BLaER1 treated with 17β-estradiol and CSF1 and Interleukin-3, amounts not matched to agents 10 nM and 100 nM (cell line): Measurements from ENCODE around the gene TMEM204.

ENCODE experiments used
- H3K27ac ChIP-seq, 11 experiments: shearing (Covaris generic); formaldehyde crosslinking; 2 replicates each; pipeline ENCODE4 v1.8.1; 2022
- H3K27me3 ChIP-seq, 11 experiments: shearing (Covaris generic); formaldehyde crosslinking; 2 replicates each; pipeline ENCODE4 v1.8.1; 2022
- H3K36me3 ChIP-seq, 11 experiments: shearing (Covaris generic); formaldehyde crosslinking; 2 replicates each; pipeline ENCODE4 v1.8.1; 2022
- H3K4me1 ChIP-seq, 10 experiments: shearing (Covaris generic); formaldehyde crosslinking; 2 replicates each; pipeline ENCODE4 v1.8.1; 2022
- H3K4me2 ChIP-seq, 11 experiments: shearing (Covaris generic); formaldehyde crosslinking; 2 replicates each; pipeline ENCODE4 v1.8.1; 2022
- H3K4me3 ChIP-seq, 10 experiments: shearing (Covaris generic); formaldehyde crosslinking; 2 replicates each; pipeline ENCODE4 v1.8.1; 2022
- H3K9ac ChIP-seq, 11 experiments: shearing (Covaris generic); formaldehyde crosslinking; 2 replicates each; pipeline ENCODE4 v1.8.1; 2022
- H3K9me3 ChIP-seq, 11 experiments: shearing (Covaris generic); formaldehyde crosslinking; replicated peaks in 1 of 11; 2 replicates each; pipeline ENCODE4 v1.8.1; 2022
- H4K20me1 ChIP-seq, 11 experiments: shearing (Covaris generic); formaldehyde crosslinking; 2 replicates each; pipeline ENCODE4 v1.8.1; 2022
- Cebpa-rat ChIP-seq, 11 experiments: shearing (Covaris generic); IDR thresholded peaks; 2 replicates each; pipeline ENCODE4 v1.8.1; 2022

The TMEM204 gene

DNA sequence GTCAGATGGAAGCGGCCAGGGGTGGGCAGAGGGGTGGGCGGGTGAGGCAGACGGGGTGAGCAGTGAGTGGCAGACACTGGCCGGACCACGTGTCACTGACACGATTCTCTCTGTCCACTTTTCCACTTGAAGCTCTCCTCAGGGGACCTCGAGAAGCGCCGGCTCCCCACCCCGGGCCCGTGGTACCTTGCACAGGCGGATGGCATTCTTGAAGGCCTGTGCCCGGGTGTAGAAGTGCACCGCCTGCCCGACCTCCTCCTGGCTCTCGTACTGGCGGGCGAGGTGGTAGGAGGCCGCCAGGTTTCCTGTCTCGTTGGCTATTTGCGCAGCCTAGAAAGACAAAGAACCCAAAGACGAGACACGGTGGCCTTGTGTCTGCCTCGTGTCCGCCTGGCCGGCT is 9.1 kb upstream of the TMEM204 start:
- peaks cover 12 to 35% (median 29%) of the 10 kb centered on the region in 10 experiments for H3K4me1 ChIP-seq
- peaks cover 0 to 19% (median 0%) of the 10 kb centered on the region in 11 experiments; a peak in 7 of 22 replicates for H3K36me3 ChIP-seq
- peaks cover 0 to 30% (median 9%) of the 10 kb centered on the region in 11 experiments; a peak in 9 of 22 replicates for H4K20me1 ChIP-seq
- no peak overlapping the region for H3K27ac ChIP-seq
- H3K9ac ChIP-seq = no peak overlapping the region
- H3K4me2 ChIP-seq = no peak overlapping the region
- TF ChIP-seq Cebpa-rat (IDR thresholded peaks at IDR 0.05) = no peak
- peaks cover 0 to 17% (median 0%) of the 10 kb centered on the region in 11 experiments; a peak in 8 of 22 replicates for H3K27me3 ChIP-seq
- no peaks in the 10 kb centered on the region for H3K9me3 ChIP-seq
- no peak overlapping the region for H3K4me3 ChIP-seq

DNA sequence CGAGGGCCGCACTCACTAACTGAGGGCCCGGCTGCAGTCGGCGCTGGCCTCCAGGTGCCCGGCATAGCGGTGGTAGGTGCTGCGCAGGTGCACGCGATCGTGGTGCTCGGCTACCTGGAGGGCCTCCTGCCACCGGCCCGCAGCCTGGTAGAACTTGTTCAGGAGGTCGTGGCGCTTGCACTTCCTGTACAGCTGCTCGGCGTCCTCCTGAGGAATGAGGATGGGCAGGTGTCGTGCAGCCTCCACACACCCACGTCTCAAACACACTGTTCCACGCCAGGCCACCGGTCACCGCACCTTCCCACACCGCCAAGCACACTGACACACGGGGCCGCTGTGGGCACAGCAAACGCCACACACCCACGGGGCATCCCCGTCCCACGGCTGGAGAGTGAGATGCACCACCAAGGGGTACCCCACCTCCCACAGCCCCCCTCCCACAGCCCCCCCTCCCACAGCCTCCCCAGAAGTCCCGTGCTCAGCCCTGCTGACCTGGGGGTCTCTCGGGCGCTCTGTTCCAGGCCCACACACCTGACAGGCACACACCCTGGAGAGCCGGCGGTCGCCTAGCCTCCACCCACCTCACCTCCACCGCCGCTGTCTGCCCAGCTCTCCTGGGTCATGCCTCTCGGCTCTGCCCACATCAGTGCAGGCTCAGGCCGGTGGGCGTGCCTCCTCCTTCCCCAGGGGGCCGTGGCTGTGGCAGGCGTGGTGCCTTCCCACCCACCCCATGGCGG is 7.4 kb upstream of the TMEM204 start:
- peaks cover 8 to 28% (median 11%) of the 10 kb centered on the region in 11 experiments for H3K27me3 ChIP-seq
- H3K4me2 ChIP-seq = peak overlapping the region; percentile 66 to 96 (median 83); a peak in 21 of 22 replicates
- peak overlapping the region in 4 of 11 experiments; percentile 22 to 52 (median 28); a peak in 6 of 22 replicates for H3K9ac ChIP-seq
- peaks cover 12 to 50% (median 35%) of the 10 kb centered on the region in 10 experiments for H3K4me1 ChIP-seq
- no peaks in the 10 kb centered on the region for H3K9me3 ChIP-seq
- H3K36me3 ChIP-seq = peaks cover 0 to 10% (median 0%) of the 10 kb centered on the region in 11 experiments; a peak in 3 of 22 replicates
- no peak overlapping the region for H3K27ac ChIP-seq
- no peak overlapping the region for H3K4me3 ChIP-seq
- H4K20me1 ChIP-seq = peaks cover 0 to 47% (median 18%) of the 10 kb centered on the region in 11 experiments; a peak in 15 of 22 replicates
- no peak for TF ChIP-seq Cebpa-rat (IDR thresholded peaks at IDR 0.05)

DNA sequence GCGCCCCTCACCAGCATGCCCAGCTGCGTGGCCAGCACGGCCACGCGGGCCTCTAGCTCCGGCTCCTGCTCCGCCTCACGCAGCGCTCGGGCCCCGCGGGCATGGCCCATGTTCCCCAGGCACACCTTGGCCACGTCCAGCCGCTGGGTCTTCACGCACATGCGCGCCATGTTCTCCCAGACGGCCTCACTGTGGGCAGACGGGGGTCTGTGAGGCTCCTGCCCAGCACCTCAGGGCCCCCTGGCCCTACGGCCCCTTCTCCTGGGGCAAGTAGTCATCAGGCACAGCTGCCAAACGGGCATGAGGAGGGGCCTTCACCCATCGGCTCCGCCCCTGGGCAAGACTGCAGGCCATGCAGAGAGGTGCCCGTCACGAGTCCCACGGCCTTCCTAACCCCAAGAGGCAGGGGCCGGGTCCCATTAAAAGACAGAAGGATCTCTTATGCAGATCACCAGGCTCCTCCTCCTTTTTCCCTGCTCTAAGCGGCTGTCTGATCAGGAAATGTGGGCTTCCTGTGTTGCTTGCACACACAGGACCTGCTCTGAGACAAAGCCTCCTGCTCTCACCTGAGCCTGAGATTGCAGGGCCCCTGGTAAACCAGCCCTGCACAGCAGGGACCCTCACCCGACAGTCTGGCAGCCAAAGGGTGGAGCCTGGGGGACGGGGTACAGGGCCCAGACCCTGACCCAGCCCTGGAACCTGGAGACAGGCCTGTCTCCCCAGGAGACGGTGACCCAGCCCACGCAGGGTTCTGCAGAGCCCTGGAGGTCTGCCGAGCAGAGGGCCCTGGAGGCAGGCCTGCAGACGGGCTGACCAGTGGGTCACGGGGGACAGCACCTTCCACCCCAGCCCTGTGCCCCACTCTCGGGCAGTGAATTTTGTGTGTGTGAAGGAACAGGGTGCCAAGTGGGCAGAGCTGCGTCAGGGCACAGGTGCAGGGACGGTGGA is 6.6 kb upstream of the TMEM204 start:
- Histone ChIP-seq H3K36me3 (peaks cover 0 to 10% (median 0%) of the 10 kb centered on the region in 11 experiments; a peak in 3 of 22 replicates), H3K27ac (peak overlapping the region in 2 of 11 experiments; percentile 1 to 29; a peak in 2 of 22 replicates), H4K20me1 (peaks cover 0 to 55% (median 26%) of the 10 kb centered on the region in 11 experiments; a peak in 20 of 22 replicates), H3K4me2 (peak overlapping the region; percentile 66 to 96 (median 83)), H3K27me3 (peaks cover 17 to 36% (median 20%) of the 10 kb centered on the region in 11 experiments), H3K4me1 (peaks cover 17 to 58% (median 43%) of the 10 kb centered on the region in 10 experiments), H3K9me3 (no peaks in the 10 kb centered on the region), H3K9ac (peak overlapping the region in 5 of 11 experiments; percentile 21 to 52 (median 23); a peak in 6 of 22 replicates), H3K4me3 (no peak overlapping the region)
- TF ChIP-seq Cebpa-rat (IDR thresholded peaks at IDR 0.05) = no peak

DNA sequence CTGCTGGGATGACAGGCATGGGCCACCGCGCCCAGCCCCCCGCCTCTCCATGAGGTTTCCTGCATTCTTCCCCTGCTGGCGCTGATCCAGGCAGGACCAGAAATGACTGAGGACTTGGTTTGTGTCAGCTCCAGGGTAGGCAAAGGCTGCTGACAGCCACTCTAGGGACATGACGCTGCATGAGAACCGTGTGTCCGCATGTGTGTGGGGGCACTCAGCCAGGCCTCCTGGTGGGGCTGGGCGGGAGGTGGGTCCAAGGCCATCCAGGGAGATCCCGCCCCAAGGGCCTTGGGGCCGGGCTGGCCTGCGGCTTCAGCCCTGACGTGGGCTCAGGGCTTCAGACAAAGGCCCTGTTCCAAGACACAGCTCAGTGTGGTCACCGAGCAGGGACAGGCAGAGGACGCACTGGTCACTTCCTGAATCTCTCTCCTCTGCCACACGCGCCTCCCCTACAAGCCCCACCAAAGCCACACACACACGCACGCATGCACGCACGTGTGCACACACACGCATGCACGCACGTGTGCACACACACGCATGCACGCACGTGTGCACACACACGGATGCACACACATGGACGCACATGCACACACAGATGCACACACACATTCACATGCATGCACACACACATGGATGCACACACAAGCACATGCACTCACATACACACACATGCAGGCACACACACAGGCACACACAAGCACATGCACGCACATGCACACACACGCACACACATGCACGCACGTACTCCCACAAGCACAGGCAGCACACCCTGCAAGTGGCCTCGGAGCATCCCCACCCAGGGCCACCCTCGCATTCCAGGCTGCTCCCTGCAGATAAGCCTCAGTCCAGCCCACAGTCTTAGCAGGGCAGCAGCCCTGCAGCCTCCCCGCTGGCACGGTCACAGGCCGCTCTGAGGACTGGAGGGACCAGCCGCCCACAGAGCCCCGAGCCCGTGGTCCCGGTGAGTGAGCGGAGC is 5.3 kb upstream of the TMEM204 start:
- H3K27me3 ChIP-seq = peaks cover 29 to 48% (median 32%) of the 10 kb centered on the region in 11 experiments
- peaks cover 0 to 6% (median 0%) of the 10 kb centered on the region in 11 experiments; a peak in 3 of 22 replicates for H3K36me3 ChIP-seq
- H3K9ac ChIP-seq = no peak overlapping the region
- H3K4me3 ChIP-seq = no peak overlapping the region
- H3K4me2 ChIP-seq = peak overlapping the region in 9 of 11 experiments; percentile 79 to 96 (median 85); a peak in 18 of 22 replicates
- H3K9me3 ChIP-seq = no peaks in the 10 kb centered on the region
- peaks cover 0 to 67% (median 39%) of the 10 kb centered on the region in 11 experiments; a peak in 20 of 22 replicates for H4K20me1 ChIP-seq
- H3K4me1 ChIP-seq = peaks cover 29 to 70% (median 56%) of the 10 kb centered on the region in 10 experiments
- no peak for TF ChIP-seq Cebpa-rat (IDR thresholded peaks at IDR 0.05)
- H3K27ac ChIP-seq = no peak overlapping the region

DNA sequence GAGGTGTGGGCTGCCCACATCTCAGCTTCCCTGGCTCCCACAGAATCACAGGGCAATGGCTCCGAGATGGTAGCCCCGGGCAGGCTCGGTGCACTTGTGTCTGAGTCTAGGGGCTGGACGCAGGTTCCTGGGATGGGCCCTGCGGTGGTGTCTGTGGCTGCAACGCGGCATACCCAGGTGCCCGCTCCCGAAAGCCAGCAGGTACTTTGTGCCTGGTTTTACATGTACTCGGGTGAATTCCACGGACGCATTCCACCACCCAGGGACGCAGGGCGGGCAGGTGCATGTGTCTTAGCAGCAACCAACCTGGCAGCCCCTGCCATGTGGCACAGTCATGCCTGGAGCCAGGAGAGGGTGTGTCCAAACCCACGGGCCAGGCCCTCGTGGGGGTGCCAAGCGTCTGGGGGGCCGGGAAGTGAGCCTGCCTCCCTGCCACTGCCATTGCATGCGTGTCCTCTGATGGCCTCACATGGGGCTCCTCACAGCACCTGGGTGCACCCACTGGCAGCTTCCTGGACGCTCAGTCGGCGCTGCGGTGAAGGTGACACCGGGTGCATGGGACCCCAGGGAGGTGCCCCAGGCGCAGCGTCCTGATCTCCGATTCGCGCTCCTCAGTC is 4.4 kb upstream of the TMEM204 start:
- Histone ChIP-seq H3K27me3 (peaks cover 38 to 58% (median 41%) of the 10 kb centered on the region in 11 experiments), H3K4me1 (peaks cover 38 to 79% (median 65%) of the 10 kb centered on the region in 10 experiments), H3K9ac (no peak overlapping the region), H4K20me1 (peaks cover 0 to 76% (median 48%) of the 10 kb centered on the region in 11 experiments; a peak in 20 of 22 replicates), H3K4me3 (no peak overlapping the region), H3K36me3 (no peaks in the 10 kb centered on the region), H3K9me3 (no peaks in the 10 kb centered on the region), H3K27ac (no peak overlapping the region), H3K4me2 (0 out of 22 replicates have a peak overlapping the region, but pooled peaks of 1 of the 11 experiments have one; percentile 12)
- TF ChIP-seq Cebpa-rat (IDR thresholded peaks at IDR 0.05) = no peak

DNA sequence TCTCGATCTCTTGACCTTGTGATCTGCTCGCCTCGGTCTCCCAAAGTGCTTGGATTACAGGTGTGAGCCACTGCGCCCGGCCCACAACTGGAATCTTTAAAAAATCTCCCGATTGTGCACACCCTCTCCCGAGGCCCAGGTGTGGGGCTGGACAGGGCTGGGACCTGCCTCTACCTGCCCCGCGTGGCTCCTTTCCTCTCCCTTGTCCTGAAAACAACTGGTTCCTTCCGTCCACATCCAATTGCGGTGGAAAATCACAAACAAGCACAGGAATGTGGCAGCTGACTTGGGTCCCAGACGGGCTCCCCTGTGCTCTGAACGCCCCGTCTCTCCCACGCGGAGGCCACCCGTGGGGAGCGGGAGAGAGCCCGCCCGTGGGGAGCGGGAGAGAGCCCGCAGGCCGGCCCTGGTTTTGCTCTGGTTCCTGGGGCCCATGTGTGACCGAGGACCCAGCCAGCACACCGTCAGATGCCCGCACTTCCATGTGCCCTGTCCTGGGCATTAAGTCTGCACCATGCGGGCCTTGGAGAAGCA is 3.0 kb upstream of the TMEM204 start:
- TF ChIP-seq Cebpa-rat (IDR thresholded peaks at IDR 0.05) = no peak
- no peak overlapping the region for H3K9ac ChIP-seq
- H3K27me3 ChIP-seq = peaks cover 52 to 71% (median 55%) of the 10 kb centered on the region in 11 experiments

More for the DNA sequence above, 3.0 kb upstream of the TMEM204 start:
- Histone ChIP-seq H3K27ac (no peak overlapping the region), H3K4me1 (peaks cover 50 to 88% (median 75%) of the 10 kb centered on the region in 10 experiments), H3K4me3 (no peak overlapping the region), H3K9me3 (no peaks in the 10 kb centered on the region), H3K4me2 (peak overlapping the region in 7 of 11 experiments; percentile 69 to 95 (median 90); a peak in 8 of 22 replicates), H4K20me1 (peaks cover 0 to 88% (median 62%) of the 10 kb centered on the region in 11 experiments; a peak in 20 of 22 replicates), H3K36me3 (no peaks in the 10 kb centered on the region)
